ENCODE data around the gene PPIP5K2.
"Not testable (repeated sequence)": the region's sequence is repeated elsewhere in the genome, so short reads cannot be mapped to it uniquely, and the experiment has no call there.

The PPIP5K2 gene

DNA sequence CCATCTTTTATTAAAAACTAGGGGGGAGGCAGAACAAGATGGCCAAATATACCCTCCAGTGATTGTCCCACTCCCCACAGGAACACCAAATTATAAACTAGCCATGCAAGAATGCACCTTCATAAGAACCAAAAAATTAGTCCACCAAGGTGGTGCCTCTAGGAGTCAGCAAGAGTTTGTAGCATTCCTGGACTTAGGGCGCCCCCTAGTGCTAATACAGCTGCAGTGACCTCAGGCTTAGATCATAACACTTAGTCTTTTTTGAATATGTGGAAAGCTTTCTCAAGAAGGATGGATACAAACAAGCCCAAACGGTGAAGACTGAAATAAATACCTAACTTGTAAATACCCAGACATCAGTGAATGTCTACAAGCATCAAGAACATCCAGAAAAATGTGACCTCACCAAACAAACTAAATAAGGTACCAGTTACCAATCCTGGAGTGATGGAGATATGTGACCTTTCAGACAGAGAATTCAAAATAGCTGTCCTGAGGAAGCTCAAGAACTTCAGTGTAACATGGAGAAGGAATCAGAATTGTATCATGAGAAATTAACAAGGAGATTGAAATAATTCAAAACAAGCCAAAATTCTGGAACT lies 19.3 kb downstream of the PPIP5K2 start:
- Mint-ChIP-seq H3K36me3 (ENCODE audit: low read depth) (peaks cover 65% of the 10 kb centered on the region), H3K9me3 (no peaks in the 10 kb centered on the region), H3K4me1 (ENCODE audit: low read depth) (peaks cover 5% of the 10 kb centered on the region), H3K27me3 (no peaks in the 10 kb centered on the region), H3K4me3 (no peak overlapping the region), H3K27ac (no peak overlapping the region)
- DNase-seq: peak; percentile 78

DNA sequence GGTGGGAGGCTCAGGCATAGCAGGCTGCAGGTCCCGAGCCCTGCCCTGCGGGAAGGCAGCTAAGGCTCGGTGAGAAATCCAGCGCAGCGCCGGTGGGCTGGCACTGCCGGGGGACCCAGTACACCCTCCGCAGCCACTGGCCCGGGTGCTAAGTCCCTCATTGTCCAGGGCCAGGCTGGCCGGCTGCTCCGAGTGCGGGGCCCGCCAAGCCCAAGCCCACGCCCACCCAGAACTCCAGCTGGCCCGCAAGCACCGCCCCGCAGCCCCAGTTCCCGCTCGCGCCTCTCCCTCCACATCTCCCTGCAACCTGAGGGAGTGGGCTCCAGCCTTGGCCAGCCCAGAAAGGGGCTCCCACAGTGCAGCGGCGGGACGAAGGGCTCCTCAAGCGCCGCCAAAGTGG lies 22.0 kb downstream of the PPIP5K2 start:
- not testable (repeated sequence) for H3K4me3 Mint-ChIP-seq; H3K4me1 Mint-ChIP-seq (ENCODE audit: low read depth)

DNA sequence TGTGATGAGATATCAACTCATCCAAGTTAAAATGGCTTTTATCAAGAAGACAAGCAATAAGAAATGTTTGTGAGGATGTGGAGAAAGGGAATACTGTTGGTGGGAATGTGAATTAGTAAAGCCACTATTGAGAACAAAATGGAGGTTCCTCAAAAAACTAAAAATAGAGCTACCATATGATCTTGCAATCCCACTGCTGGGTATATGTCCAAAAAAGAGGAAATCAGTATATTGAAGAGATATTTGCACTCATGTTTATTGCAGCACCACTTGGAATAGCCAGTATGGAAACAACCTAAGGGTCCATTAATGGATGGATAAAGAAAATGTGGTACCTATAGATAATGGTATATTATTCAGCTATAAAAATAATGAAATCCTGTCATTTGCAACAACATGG lies 25.1 kb downstream of the PPIP5K2 start:
- Mint-ChIP-seq H3K9me3 (no peaks in the 10 kb centered on the region), H3K36me3 (ENCODE audit: low read depth) (peaks cover 58% of the 10 kb centered on the region), H3K4me3 (no peak overlapping the region), H3K27ac (no peak overlapping the region), H3K4me1 (ENCODE audit: low read depth) (no peaks in the 10 kb centered on the region), H3K27me3 (no peaks in the 10 kb centered on the region)
- DNase-seq: no peak

More for the DNA sequence above, 22.0 kb downstream of the PPIP5K2 start:
- not testable (repeated sequence) for DNase-seq, H3K9me3 Mint-ChIP-seq, H3K27ac Mint-ChIP-seq, H3K27me3 Mint-ChIP-seq
- H3K36me3 Mint-ChIP-seq (ENCODE audit: low read depth): peaks cover 62% of the 10 kb centered on the region

DNA sequence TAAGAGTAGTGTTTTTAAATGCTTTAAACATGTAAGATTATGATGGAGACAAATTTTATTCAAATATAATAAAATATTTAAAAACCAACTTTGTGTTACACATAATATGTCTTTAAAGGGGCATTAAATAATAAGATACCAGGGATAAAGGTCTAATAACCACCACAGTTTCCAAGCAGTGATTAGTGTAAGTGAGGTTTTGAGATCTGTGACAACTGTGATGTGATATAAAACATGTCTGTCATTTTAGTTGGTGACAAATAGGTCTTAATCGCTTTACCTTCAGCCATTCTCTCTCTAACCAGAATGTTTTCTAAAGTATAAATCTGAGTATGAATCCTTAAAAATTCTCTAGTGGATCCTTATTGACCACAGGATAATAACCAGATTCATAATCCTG lies 28.1 kb downstream of the PPIP5K2 start:
- no peaks in the 10 kb centered on the region for H3K9me3 Mint-ChIP-seq

DNA sequence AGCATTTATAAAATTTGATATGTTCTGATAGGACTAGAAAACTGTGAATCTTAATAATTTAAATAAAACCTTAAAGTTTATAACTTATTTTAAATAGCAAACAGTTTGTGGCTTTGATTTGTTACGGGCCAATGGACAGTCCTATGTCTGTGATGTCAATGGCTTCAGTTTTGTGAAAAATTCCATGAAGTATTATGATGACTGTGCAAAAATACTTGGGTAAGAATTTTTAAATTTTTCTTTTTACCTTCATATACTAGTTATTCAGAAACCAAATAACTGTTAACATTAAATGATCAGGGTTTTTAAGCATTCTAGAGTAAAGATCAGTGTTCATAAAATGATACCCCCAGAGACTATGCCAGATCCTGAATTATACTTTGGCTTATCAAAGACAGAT lies 31.1 kb downstream of the PPIP5K2 start:
- Mint-ChIP-seq H3K9me3 (no peaks in the 10 kb centered on the region), H3K27ac (no peak overlapping the region), H3K27me3 (no peaks in the 10 kb centered on the region), H3K4me1 (ENCODE audit: low read depth) (peaks cover 4% of the 10 kb centered on the region), H3K4me3 (no peak overlapping the region), H3K36me3 (ENCODE audit: low read depth) (peaks cover 68% of the 10 kb centered on the region)
- DNase-seq: no peak

More for the DNA sequence above, 28.1 kb downstream of the PPIP5K2 start:
- DNase-seq: no peak
- no peaks in the 10 kb centered on the region for H3K27me3 Mint-ChIP-seq
- H3K4me3 Mint-ChIP-seq: no peak overlapping the region
- no peak overlapping the region for H3K27ac Mint-ChIP-seq
- H3K36me3 Mint-ChIP-seq (ENCODE audit: low read depth): peaks cover 60% of the 10 kb centered on the region
- no peaks in the 10 kb centered on the region for H3K4me1 Mint-ChIP-seq (ENCODE audit: low read depth)

DNA sequence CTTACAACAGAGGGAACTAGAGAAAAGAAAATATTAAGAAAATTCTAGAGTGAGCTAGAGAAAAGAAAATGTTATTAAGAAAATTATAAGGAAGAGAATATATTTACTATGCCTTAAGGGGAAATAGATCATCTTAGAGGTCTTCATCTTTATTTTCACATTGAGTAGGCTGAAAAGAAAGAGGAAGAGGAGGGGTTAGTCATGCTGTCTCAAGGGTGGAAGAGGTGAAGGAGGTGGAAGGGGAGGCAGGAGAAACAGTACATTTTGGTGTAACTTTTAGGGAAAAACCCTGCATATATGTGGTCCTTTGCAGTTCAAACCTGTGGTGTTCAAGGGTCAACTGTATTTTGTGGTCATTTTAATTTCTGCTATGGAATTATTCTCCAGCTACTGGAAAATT lies 46.6 kb downstream of the PPIP5K2 start:
- peaks cover 61% of the 10 kb centered on the region for H3K36me3 Mint-ChIP-seq (ENCODE audit: low read depth)
- H3K27ac Mint-ChIP-seq: no peak overlapping the region
- H3K4me1 Mint-ChIP-seq (ENCODE audit: low read depth): peaks cover 6% of the 10 kb centered on the region
- H3K27me3 Mint-ChIP-seq: no peaks in the 10 kb centered on the region
- no peak for DNase-seq
- no peaks in the 10 kb centered on the region for H3K9me3 Mint-ChIP-seq
- H3K4me3 Mint-ChIP-seq: no peak overlapping the region

DNA sequence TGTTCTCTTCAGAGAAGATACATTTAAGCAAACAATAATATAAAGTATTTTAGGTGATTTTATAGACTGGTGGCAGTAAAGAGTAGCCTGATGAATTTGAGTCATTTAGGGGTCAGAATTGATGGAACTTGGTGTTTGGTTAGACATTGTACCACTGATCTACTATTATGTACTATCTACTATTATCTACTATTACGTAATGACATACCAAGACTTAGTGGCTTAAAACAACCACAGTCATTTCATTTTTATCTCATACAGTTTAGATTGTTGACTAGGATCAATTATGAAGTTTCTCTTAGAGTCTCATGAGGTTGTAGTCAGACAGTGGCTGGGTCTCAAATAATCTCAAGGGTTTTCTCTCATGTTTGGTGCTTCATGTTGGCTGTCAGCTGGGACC lies 54.0 kb downstream of the PPIP5K2 start:
- no peak for DNase-seq
- Mint-ChIP-seq H3K27ac (no peak overlapping the region), H3K4me3 (no peak overlapping the region), H3K36me3 (ENCODE audit: low read depth) (peaks cover 49% of the 10 kb centered on the region), H3K4me1 (ENCODE audit: low read depth) (no peaks in the 10 kb centered on the region), H3K27me3 (no peaks in the 10 kb centered on the region), H3K9me3 (no peaks in the 10 kb centered on the region)

DNA sequence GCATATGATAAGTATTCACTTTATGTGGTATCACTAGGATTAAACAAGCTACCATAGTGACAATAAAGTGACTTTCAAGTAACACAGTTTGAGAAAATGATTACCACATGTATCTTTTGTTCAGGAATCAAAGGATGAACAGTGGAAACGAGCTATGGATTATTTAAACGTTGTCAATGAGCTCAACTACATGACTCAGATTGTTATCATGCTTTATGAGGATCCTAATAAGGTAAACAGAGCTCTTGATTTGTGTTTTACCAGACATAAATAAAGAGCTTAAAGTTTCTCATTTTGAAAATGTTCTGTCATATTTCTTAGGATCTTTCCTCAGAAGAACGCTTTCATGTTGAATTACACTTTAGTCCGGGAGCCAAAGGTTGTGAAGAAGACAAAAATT lies 57.4 kb downstream of the PPIP5K2 start:
- Mint-ChIP-seq H3K9me3 (no peaks in the 10 kb centered on the region), H3K27ac (no peak overlapping the region), H3K27me3 (no peaks in the 10 kb centered on the region), H3K4me1 (ENCODE audit: low read depth) (no peaks in the 10 kb centered on the region), H3K4me3 (no peak overlapping the region), H3K36me3 (ENCODE audit: low read depth) (peaks cover 66% of the 10 kb centered on the region)
- no peak for DNase-seq

DNA sequence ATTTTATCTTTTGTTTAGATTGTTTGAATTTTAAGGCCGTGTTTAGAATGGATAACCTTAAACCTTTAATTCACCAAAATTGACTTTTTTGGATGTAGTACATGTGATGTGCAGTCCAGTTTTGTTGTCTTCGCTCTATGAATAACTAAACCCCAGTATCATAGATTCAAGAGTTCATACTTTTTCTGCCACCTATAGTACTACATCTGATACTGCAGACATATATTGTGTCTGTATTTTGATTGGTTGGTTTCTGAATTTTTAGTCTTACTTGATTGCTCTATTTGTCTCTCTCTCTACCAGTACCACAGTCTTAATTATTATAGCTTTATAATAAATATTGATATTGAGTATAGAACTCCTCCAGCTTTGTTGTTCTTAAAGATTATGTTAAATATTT lies 58.1 kb downstream of the PPIP5K2 start:
- Mint-ChIP-seq H3K36me3 (ENCODE audit: low read depth) (peaks cover 66% of the 10 kb centered on the region), H3K4me1 (ENCODE audit: low read depth) (no peaks in the 10 kb centered on the region), H3K27ac (no peak overlapping the region), H3K9me3 (no peaks in the 10 kb centered on the region), H3K27me3 (no peaks in the 10 kb centered on the region), H3K4me3 (no peak overlapping the region)
- DNase-seq: no peak

DNA sequence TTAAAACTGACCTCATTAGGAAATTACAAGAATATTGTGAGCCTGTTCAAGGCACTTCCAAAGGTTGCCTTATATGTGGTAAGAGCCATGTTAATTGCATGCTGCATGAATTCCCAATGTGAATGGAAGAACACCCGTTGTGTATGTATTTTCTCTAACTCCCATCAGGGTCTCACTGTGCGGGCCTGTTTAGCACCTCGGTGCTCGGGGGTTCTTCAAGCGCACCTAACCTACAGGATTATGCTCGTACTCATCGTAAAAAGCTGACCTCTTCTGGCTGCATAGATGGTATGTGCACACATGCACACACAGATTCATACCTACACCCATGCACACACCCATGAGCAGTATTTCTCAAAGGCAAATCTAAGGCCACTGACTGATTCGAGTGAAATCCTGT lies 66.1 kb downstream of the PPIP5K2 start:
- no peaks in the 10 kb centered on the region for H3K27me3 Mint-ChIP-seq
- no peak for DNase-seq
- H3K4me3 Mint-ChIP-seq: no peak overlapping the region
- peaks cover 9% of the 10 kb centered on the region for H3K4me1 Mint-ChIP-seq (ENCODE audit: low read depth)
- peaks cover 83% of the 10 kb centered on the region for H3K36me3 Mint-ChIP-seq (ENCODE audit: low read depth)
- no peaks in the 10 kb centered on the region for H3K9me3 Mint-ChIP-seq
- no peak overlapping the region for H3K27ac Mint-ChIP-seq

DNA sequence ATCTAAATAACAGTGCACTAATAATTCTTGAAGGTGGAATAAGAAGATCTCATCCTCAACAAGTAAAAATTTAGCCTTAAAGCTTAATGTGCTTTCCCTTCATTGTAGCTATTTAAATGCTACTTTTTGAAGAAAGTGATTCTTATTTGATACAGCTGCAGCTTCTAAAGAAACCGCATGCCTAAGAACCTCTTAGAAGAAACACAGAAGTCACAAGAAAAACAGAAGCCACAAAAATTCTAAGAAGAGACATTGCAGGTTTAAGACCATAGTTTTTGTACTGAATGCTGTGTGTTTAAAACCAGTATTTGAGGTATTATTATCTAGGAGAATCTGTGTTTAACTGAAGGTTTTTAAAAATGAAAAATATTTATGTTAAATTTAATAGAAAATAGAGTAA lies 68.3 kb downstream of the PPIP5K2 start:
- peaks cover 77% of the 10 kb centered on the region for H3K36me3 Mint-ChIP-seq (ENCODE audit: low read depth)
- H3K27ac Mint-ChIP-seq: no peak overlapping the region

DNA sequence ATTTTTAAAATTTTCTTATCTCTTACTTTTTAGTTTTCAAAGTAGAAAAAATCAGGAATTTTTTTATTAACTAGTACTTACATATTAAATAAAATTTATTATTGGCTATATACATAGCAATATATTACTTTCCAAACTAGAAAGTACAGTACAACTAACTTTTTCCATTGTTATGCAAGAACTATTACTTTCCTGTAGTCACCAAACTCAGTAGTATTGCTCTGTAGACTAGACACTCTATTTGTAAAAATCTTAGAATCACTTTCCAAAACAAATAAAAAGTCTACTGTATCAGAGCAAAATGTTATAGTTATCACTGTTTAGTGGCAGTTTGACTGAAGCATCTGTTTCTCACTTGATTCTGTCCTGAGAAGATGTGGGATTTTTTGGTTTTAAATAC lies 83.1 kb downstream of the PPIP5K2 start:
- H3K36me3 Mint-ChIP-seq (ENCODE audit: low read depth): peaks cover 77% of the 10 kb centered on the region
- no peak overlapping the region for H3K4me3 Mint-ChIP-seq
- no peaks in the 10 kb centered on the region for H3K27me3 Mint-ChIP-seq
- peaks cover 18% of the 10 kb centered on the region for H3K4me1 Mint-ChIP-seq (ENCODE audit: low read depth)
- H3K27ac Mint-ChIP-seq: no peak overlapping the region
- DNase-seq: no peak
- peaks cover 2% of the 10 kb centered on the region for H3K9me3 Mint-ChIP-seq

More for the DNA sequence above, 68.3 kb downstream of the PPIP5K2 start:
- H3K9me3 Mint-ChIP-seq: no peaks in the 10 kb centered on the region
- peaks cover 9% of the 10 kb centered on the region for H3K4me1 Mint-ChIP-seq (ENCODE audit: low read depth)
- H3K4me3 Mint-ChIP-seq: no peak overlapping the region
- no peaks in the 10 kb centered on the region for H3K27me3 Mint-ChIP-seq
- no peak for DNase-seq

DNA sequence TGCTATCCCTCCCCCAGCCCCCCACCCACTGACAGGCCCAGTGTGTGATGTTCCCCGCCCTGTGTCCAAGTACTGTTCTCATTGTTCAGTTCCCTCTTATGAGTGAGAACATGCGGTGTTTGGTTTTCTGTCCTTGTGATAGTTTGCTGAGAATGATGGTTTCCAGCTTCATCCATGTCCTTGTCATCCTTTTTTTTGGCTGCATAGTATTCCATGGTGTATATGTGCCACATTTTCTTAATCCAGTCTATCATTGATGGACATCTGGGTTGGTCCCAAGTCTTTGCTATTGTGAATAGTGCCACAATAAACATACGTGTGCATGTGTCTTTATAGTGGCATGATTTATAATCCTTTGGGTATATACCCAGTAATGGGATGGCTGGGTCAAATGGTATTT lies 84.9 kb downstream of the PPIP5K2 start:
- DNase-seq, H3K9me3 Mint-ChIP-seq, H3K27ac Mint-ChIP-seq, H3K4me3 Mint-ChIP-seq, H3K27me3 Mint-ChIP-seq: not testable (repeated sequence)
- Mint-ChIP-seq H3K36me3 (ENCODE audit: low read depth) (peaks cover 62% of the 10 kb centered on the region), H3K4me1 (ENCODE audit: low read depth) (peaks cover 22% of the 10 kb centered on the region)

DNA sequence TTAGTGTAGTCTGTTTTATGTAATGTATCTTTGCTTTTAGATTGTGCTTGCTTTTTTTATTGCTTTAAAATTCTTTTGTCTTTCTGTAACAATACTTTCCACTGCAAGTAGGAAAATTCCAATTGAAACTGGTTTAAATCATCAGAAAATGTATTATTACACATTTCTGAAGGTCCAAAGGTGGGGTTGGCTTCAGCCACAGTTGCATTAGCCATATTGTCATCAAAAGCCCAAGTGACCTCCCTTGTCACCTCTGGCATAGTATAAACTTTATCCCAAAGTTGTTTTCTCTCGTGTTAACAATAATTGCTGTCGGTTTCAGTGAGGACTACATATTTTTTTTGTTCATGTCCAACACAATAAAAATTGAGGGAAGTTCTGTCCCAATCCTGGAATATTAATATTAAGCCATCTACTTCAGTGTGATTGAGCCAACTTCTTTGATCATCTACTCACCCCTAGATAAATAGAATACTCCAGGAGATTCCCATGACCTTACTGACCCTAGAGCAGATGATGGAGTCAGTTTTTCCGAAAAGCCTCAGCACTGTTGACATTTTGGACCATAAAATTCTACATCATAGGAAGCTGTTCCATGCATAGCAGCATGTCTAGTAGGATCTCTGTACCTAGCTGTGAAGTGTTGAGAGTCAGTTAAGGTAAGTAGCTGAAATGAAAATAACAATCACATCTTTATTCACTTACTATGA lies 86.0 kb downstream of the PPIP5K2 start:
- no peak overlapping the region for H3K27ac Mint-ChIP-seq
- no peaks in the 10 kb centered on the region for H3K27me3 Mint-ChIP-seq
- H3K4me3 Mint-ChIP-seq: no peak overlapping the region
- DNase-seq: no peak
- peaks cover 52% of the 10 kb centered on the region for H3K36me3 Mint-ChIP-seq (ENCODE audit: low read depth)
- H3K4me1 Mint-ChIP-seq (ENCODE audit: low read depth): peaks cover 27% of the 10 kb centered on the region
- H3K9me3 Mint-ChIP-seq: peaks cover 2% of the 10 kb centered on the region

DNA sequence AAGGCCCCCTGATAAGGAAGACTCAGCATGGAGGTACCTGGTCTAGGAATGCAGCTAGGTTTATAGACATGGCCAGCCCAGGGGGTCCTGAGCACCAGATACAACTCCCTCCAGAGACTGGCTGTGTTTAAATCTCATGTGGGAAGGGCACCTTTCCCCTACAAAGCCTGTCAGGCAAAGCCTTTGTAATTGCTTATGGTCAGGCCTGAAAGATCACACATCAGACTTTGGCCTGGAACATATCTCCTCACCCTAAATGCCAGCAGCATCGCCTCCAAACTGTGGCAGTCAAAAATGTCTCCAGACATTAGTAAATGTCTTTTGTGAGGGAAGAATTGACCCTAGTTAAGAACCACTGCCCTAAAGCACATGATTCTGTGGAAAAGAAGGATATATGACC lies 86.9 kb downstream of the PPIP5K2 start:
- H3K36me3 Mint-ChIP-seq (ENCODE audit: low read depth): peaks cover 43% of the 10 kb centered on the region

More for the DNA sequence above, 86.9 kb downstream of the PPIP5K2 start:
- Mint-ChIP-seq H3K9me3 (peaks cover 2% of the 10 kb centered on the region), H3K4me1 (ENCODE audit: low read depth) (peaks cover 34% of the 10 kb centered on the region), H3K27me3 (no peaks in the 10 kb centered on the region), H3K4me3 (no peak overlapping the region), H3K27ac (no peak overlapping the region)
- DNase-seq: no peak

Measured in activated T-cell treated with anti-CD3 and anti-CD28 coated beads, Interleukin-2, amount 50 U/mL, for 24 hours (primary cell).